Tongue (tissue), 3 donors: Measurements from ENCODE around the gene ZBTB1. TPM values are rescaled to one million over a fixed set of nuclear protein-coding genes. Genes with fewer than 3 reads are reported as not detected.

Experiments used
- DNase-seq: peaks from one replicate; pipeline ENCODE4 v3.0.0-alpha.2; 2015
- small RNA-seq: library from RNA; depleted of rRNA; stranded (forward); fragments of <200 nt; gene quantifications from one replicate; pipeline ENCODE3, GENCODE V24; 2014; ENCODE audit warnings: low replicate concordance
- total RNA-seq: library from RNA; depleted of rRNA; stranded (reverse); fragments of >200 nt; gene quantifications from one replicate; pipeline ENCODE4 v1.2.3, GENCODE V29; 2014

ZBTB1 gene
- total RNA-seq, 1 donor from 2014 or later = 56.3 TPM

GRCh38 chr14:64572386-64573104 is 68.0 kb downstream of the ZBTB1 start:
- peak; percentile 48 for DNase-seq

GRCh38 chr14:64573109-64573508 is 68.5 kb downstream of the ZBTB1 start:
- DNase-seq = peak; percentile 92

Small RNA genes lying within 50 kb of the gene (small RNA-seq; reads per million reads assigned to genes)
- not detected for gene AL049869.4

Other genes with a start within 250 kb of the ZBTB1 start
- 0.21 TPM for gene ESR2, start 210.4 kb upstream of the ZBTB1 start, total RNA-seq
- 54.6 TPM for gene MTHFD1, start 116.4 kb upstream of the ZBTB1 start, total RNA-seq
- gene AKAP5, start 39.3 kb upstream of the ZBTB1 start, total RNA-seq = 0.51 TPM
- 5.9 TPM for gene ZBTB25, start 932 bp upstream of the ZBTB1 start, total RNA-seq
- gene HSPA2, start 36.0 kb downstream of the ZBTB1 start, total RNA-seq = 67.6 TPM
- 1.6 TPM for gene PPP1R36, start 45.2 kb downstream of the ZBTB1 start, total RNA-seq
- gene PLEKHG3, start 199.7 kb downstream of the ZBTB1 start, total RNA-seq = 38.0 TPM